HEK293 (cell line): ENCODE measurements around the gene ADRM1.

Experiments used
- CTCF ChIP-seq: fragments of 450-650 bp; formaldehyde crosslinking; IDR thresholded peaks from 2 replicates; pipeline ENCODE4 v1.5.1; 2016; ENCODE audit warnings: missing biosample characterization, missing genetic modification characterization
- ELK4 ChIP-seq: IDR thresholded peaks from 2 replicates; pipeline ENCODE4 v1.6.1; 2011; ENCODE audit warnings: mild to moderate bottlenecking, low read depth, low read length, borderline replicate concordance
- KLF16 ChIP-seq: fragments of 450-650 bp; formaldehyde crosslinking; IDR thresholded peaks from 2 replicates; pipeline ENCODE4 v1.5.1; 2017; ENCODE audit warnings: missing biosample characterization, missing genetic modification characterization
- MYNN ChIP-seq: fragments of 450-650 bp; formaldehyde crosslinking; IDR thresholded peaks from 2 replicates; pipeline ENCODE4 v1.5.1; 2016; ENCODE audit warnings: missing biosample characterization, missing genetic modification characterization, borderline replicate concordance
- PATZ1 ChIP-seq: fragments of 450-650 bp; formaldehyde crosslinking; IDR thresholded peaks from 2 replicates; pipeline ENCODE4 v1.5.1; 2016; ENCODE audit warnings: missing biosample characterization, missing genetic modification characterization
- PRDM4 ChIP-seq: fragments of 450-650 bp; formaldehyde crosslinking; IDR thresholded peaks from 2 replicates; pipeline ENCODE4 v1.5.1; 2017; ENCODE audit warnings: missing biosample characterization, missing genetic modification characterization
- TRIM28 ChIP-seq: IDR thresholded peaks from 2 replicates; pipeline ENCODE4 v1.6.1; 2011; ENCODE audit warnings: low read length, control low read depth, borderline replicate concordance
- ZBTB49 ChIP-seq: fragments of 450-650 bp; formaldehyde crosslinking; IDR thresholded peaks from 2 replicates; pipeline ENCODE4 v1.5.1; 2016; ENCODE audit warnings: missing biosample characterization, missing genetic modification characterization, low read depth
- ZBTB6 ChIP-seq: fragments of 450-650 bp; formaldehyde crosslinking; IDR thresholded peaks from 2 replicates; pipeline ENCODE4 v1.5.1; 2017; ENCODE audit warnings: missing biosample characterization, missing genetic modification characterization
- ZNF280C ChIP-seq: fragments of 450-650 bp; formaldehyde crosslinking; IDR thresholded peaks from 2 replicates; pipeline ENCODE4 v1.5.1; 2016; ENCODE audit warnings: missing biosample characterization, missing genetic modification characterization
- ZNF621 ChIP-seq: fragments of 450-650 bp; formaldehyde crosslinking; IDR thresholded peaks from 2 replicates; pipeline ENCODE4 v1.5.1; 2017; ENCODE audit warnings: missing biosample characterization, missing genetic modification characterization
- ZNF792 ChIP-seq: fragments of 450-650 bp; formaldehyde crosslinking; IDR thresholded peaks from 2 replicates; pipeline ENCODE4 v1.5.1; 2016; ENCODE audit warnings: missing biosample characterization, missing genetic modification characterization

- TF ChIP-seq CTCF (tag by site-specific recombination), result no peak
- no peak for TF ChIP-seq ZNF280C (tag by site-specific recombination)
- no peak for TF ChIP-seq KLF16
- no peak for TF ChIP-seq ZBTB6
- no peak for TF ChIP-seq MYNN (tag by site-specific recombination)
- no peak for TF ChIP-seq ZNF792
- no peak for TF ChIP-seq PATZ1 (tag by site-specific recombination)
- no peak for TF ChIP-seq PRDM4
- no peak for TF ChIP-seq ZBTB49
- TF ChIP-seq ZNF621 (tag by site-specific recombination), result no peak
- no peak for TF ChIP-seq ELK4
- TF ChIP-seq TRIM28, result no peak
Observed at GRCh38 chr20:62293111-62293784, 9.5 kb upstream of the ADRM1 start.
